HG03460 (cell line): ENCODE data around the gene MYDGF.
"Not testable (repeated sequence)": the region's sequence is repeated elsewhere in the genome, so short reads cannot be mapped to it uniquely, and the experiment has no call there.

Experiments used
- ATAC-seq: cut with Tn5 transposase; IDR thresholded peaks from one replicate; pipeline ENCODE4 v1.9.1; 2021; ENCODE audit not compliant: unreplicated experiment

The MYDGF gene

DNA sequence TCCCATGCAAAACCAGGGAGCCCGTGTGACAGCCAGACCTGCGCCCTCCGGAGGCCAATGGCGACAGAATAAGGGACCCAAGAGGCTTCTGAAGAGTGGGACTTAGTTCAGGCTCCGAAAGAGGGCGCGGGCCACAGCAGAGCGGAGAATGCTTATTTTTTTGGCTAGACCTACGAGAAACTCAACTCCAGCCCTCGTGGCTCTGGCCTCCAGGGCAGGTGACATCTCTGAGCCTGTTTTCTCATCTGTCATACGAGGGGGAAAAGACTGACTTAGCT lies 30.5 kb upstream of the MYDGF start:
- ATAC-seq = no peak

- ATAC-seq = no peak
Observed at GRCh38 chr19:4699826-4700692, 29.9 kb upstream of the MYDGF start.

GRCh38 chr19:4697304-4697703 lies 27.2 kb upstream of the MYDGF start:
- ATAC-seq = no peak

GRCh38 chr19:4695224-4695731 lies 25.1 kb upstream of the MYDGF start:
- ATAC-seq = no peak

- ATAC-seq = no peak
Observed at GRCh38 chr19:4694211-4694987, 24.3 kb upstream of the MYDGF start.

GRCh38 chr19:4693471-4694121 lies 23.5 kb upstream of the MYDGF start:
- no peak for ATAC-seq

GRCh38 chr19:4693078-4693350 lies 22.9 kb upstream of the MYDGF start:
- ATAC-seq = no peak

GRCh38 chr19:4692251-4693077 lies 22.3 kb upstream of the MYDGF start:
- ATAC-seq = no peak

DNA sequence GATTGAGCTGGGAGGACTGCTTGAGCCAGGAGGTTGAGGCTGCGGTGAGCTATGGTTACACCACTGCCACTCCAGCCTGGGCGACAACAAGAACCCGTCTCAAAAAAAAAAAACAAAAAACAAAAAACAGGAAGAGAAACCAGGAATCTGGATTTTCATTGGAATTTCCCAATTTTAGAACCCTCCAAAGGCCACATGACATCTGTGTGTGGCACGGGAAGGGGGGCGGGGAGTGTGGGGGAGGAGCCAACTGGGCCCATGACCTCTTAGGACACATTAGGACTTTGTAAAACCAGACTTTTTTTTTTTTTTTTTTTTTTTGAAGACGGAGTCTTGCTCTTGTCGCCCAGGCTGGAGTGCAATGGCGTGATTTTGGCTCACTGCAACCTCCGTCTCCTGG lies 21.2 kb upstream of the MYDGF start:
- ATAC-seq = no peak

- no peak for ATAC-seq
Observed at GRCh38 chr19:4690361-4690760, 20.2 kb upstream of the MYDGF start.

- ATAC-seq = no peak
Observed at GRCh38 chr19:4689403-4689802, 19.3 kb upstream of the MYDGF start.

- no peak for ATAC-seq
Observed at GRCh38 chr19:4688587-4688986, 18.4 kb upstream of the MYDGF start.

DNA sequence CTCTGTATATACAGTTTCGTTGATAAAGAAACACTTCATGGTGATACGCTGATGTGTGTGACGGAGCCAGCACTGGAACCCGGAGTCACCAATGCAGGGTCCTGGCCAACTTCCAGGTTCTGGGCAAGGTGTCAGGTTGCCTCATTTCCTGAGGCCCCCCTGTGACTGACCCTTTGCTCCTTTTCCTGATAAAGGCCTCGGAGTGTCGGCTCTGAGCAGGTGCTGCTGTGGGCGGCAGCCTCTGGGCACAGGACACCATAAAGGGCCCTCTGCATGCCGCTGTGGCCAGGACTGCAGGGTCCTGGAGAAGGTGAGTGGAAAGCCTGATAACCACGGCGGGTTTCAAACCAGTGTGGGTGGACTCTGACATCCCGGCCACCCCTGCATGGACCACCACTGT lies 17.3 kb upstream of the MYDGF start:
- ATAC-seq = no peak

DNA sequence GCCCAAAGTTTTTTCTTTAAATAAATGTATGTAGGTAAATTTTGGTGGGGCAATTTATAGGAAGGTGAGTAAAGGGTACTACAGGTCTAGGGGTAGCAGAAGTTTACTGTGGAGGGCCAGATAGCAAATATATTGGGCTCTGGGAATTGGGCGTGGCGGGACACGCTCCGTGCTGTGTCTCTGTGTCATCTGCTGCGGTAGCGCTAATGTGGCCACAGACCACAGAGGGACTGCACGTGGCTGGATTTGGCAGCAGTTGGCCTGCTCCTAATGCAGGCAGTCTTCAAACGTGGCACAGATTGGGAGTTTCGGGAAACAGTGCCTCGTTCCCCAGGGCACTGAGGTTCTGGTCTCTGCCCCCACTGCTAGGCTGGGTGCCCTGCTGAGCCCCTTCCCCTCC lies 16.6 kb upstream of the MYDGF start:
- ATAC-seq = no peak

DNA sequence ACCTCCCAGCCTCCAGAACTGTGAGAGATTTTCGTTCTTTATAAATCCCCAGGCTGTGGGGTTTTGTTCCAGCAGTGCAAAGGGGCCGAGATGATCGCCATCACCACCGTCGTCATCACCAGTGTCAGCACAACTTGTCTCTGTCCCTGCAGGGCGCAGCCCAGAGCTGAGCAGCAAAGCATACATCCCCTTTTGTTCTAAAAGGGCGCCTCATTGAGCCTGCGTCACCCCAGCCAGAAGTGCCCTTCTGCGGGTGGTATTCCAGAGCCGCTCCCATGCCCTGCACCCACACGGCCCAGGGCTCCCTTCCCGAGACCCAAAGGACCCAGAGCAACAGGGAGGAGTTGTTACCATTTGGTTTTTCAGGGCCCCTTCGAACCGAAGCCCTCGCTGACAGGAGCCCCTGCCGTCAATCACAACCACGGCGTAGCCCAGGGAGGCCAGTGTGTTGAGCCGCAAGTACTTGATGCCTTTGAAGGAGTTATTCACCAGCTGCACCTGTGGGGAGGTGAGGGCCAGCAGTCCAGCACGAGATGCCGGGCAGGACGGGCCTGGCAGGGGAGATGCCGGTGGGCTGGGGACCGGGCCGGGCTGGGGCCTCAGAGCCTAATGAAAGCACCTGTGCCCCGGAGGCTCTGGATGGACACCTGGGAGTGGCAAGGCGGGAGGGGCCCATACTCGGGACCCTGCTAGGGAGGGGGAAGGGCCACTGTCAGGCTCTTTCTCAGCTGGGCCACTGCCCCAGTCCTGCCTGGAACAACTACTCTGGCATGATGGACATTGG lies 14.4 kb upstream of the MYDGF start:
- no peak for ATAC-seq

DNA sequence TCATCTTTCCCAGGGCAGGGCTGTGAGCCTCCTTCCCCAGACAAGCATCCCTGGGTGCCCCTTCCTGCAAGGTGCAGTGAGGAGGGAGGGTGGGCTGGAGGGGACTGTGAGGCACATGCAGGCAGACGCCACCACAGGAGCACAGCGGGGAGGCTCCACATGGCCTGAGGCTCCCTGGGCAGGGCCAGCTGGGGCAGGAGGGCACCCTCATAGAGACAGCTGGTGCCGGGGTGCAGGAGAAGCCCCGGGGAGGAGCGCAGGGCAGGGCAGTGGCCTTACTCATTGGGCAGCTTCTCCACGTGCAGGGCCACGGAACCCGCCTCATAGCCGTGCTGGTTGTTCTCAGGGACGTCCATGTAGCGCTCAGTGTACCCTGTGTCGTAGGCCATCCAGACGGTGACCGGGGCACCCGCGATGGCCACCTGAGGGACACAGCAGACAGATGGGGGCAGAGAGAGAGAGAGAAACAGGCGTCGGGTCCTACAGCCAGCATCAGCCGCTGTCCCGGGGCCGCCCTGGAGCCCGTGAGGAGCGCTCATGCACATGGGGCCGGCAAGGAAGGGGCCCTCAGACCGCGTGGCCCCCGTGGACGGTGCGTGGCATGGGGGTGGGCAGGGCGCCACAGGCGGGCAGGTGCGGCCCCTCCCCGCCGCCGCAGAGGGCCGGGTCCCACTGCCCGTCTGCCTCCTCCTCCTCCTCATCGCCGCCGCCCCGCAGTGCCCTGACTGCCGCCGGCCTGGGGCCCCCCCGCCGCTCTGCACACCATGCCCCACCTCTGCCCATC lies 12.5 kb upstream of the MYDGF start:
- ATAC-seq = no peak

- ATAC-seq = not testable (repeated sequence)
Observed at GRCh38 chr19:4680021-4680420, 9.9 kb upstream of the MYDGF start.

GRCh38 chr19:4678881-4679790 lies 9.0 kb upstream of the MYDGF start:
- no peak for ATAC-seq
